OCI-LY3 (cell line): ENCODE data around the gene NMNAT1.

Source experiments
- H2AFZ ChIP-seq: fragments of 200-600, 300-600 bp; shearing (Covaris generic); 2 replicates; pipeline ENCODE4 v1.6.0; 2014; ENCODE audit warnings: antibody characterized with exemption, low read depth, low read length
- H3K27ac ChIP-seq: fragments of 200-600, 300-600 bp; sonication (generic); 2 replicates; pipeline ENCODE4 v1.5.1; 2014; ENCODE audit warnings: mild to moderate bottlenecking, low read length, moderate library complexity, mixed read lengths
- H3K27me3 ChIP-seq: fragments of 200-600, 300-600 bp; sonication (generic); 2 replicates; pipeline ENCODE4 v1.6.1; 2014; ENCODE audit warnings: low read depth, low read length, mixed read lengths
- H3K36me3 ChIP-seq: fragments of 200-600, 300-600 bp; sonication (generic); replicated peaks from 2 replicates; pipeline ENCODE3; 2014; ENCODE audit warnings: low read depth, low read length, mixed read lengths
- H3K4me1 ChIP-seq: fragments of 300-600, 200-600 bp; sonication (generic); 2 replicates; pipeline ENCODE4 v1.6.1; 2014; ENCODE audit warnings: low read length, mixed read lengths
- H3K4me2 ChIP-seq: fragments of 200-600, 300-600 bp; sonication (generic); 2 replicates; pipeline ENCODE4 v1.6.1; 2014; ENCODE audit warnings: low read length, mixed read lengths
- H3K4me3 ChIP-seq: fragments of 300-600, 200-600 bp; sonication (generic); 2 replicates; pipeline ENCODE4 v1.5.1; 2014; ENCODE audit warnings: antibody characterized with exemption, mild to moderate bottlenecking, low read length, moderate library complexity
- H3K79me2 ChIP-seq: fragments of 300-600, 200-600 bp; shearing (Covaris generic); 2 replicates; pipeline ENCODE4 v1.6.1; 2014; ENCODE audit warnings: mild to moderate bottlenecking, low read length, mixed read lengths
- H3K9ac ChIP-seq: fragments of 300-600, 200-600 bp; shearing (Covaris generic); 2 replicates; pipeline ENCODE4 v1.6.0; 2014; ENCODE audit warnings: mild to moderate bottlenecking, low read length, moderate library complexity
- H3K9me3 ChIP-seq: fragments of 200-600, 300-600 bp; shearing (Covaris generic); 2 replicates; pipeline ENCODE4 v1.6.1; 2014; ENCODE audit warnings: low read length, mixed read lengths; ENCODE audit not compliant: insufficient read depth
- H4K20me1 ChIP-seq: fragments of 200-600, 300-600 bp; sonication (generic); 2 replicates; pipeline ENCODE4 v1.6.1; 2016; ENCODE audit warnings: low read length, mixed read lengths; ENCODE audit not compliant: insufficient read depth
- CTCF ChIP-seq: fragments of 200-600, 300-600 bp; sonication (generic); IDR thresholded peaks from 2 replicates; pipeline ENCODE4 v1.5.1; 2014; ENCODE audit warnings: antibody characterized with exemption, low read length, low read depth
- EZH2phosphoT487 ChIP-seq: fragments of 200-600 bp; shearing (Covaris generic); IDR thresholded peaks from 2 replicates; pipeline ENCODE4 v1.6.1; 2018; ENCODE audit warnings: antibody characterized with exemption, mixed run types, low read depth

The NMNAT1 gene

GRCh38 chr1:9990944-9991343 is 47.7 kb downstream of the NMNAT1 start:
- no peak overlapping the region for H2AFZ ChIP-seq
- H3K36me3 ChIP-seq: no peaks in the 10 kb centered on the region
- H3K9me3 ChIP-seq: no peaks in the 10 kb centered on the region
- no peaks in the 10 kb centered on the region for H4K20me1 ChIP-seq
- no peaks in the 10 kb centered on the region for H3K79me2 ChIP-seq
- H3K4me3 ChIP-seq: no peak overlapping the region
- no peaks in the 10 kb centered on the region for H3K4me1 ChIP-seq
- H3K9ac ChIP-seq: no peak overlapping the region
- H3K27me3 ChIP-seq: peaks cover 6% of the 10 kb centered on the region; the same call in 1 of the 2 replicates
- no peak overlapping the region for H3K27ac ChIP-seq
- TF ChIP-seq CTCF (no peak), EZH2phosphoT487 (no peak)
- H3K4me2 ChIP-seq: no peak overlapping the region

GRCh38 chr1:9992910-9993309 is 49.6 kb downstream of the NMNAT1 start:
- Histone ChIP-seq H3K36me3 (no peaks in the 10 kb centered on the region), H3K79me2 (no peaks in the 10 kb centered on the region), H3K4me2 (no peak overlapping the region), H3K9ac (no peak overlapping the region), H3K27me3 (peaks cover 6% of the 10 kb centered on the region; the same call in 1 of the 2 replicates), H3K4me1 (no peaks in the 10 kb centered on the region), H3K9me3 (no peaks in the 10 kb centered on the region), H3K4me3 (no peak overlapping the region), H4K20me1 (no peaks in the 10 kb centered on the region), H3K27ac (no peak overlapping the region), H2AFZ (no peak overlapping the region)
- TF ChIP-seq CTCF (no peak), EZH2phosphoT487 (no peak)

DNA sequence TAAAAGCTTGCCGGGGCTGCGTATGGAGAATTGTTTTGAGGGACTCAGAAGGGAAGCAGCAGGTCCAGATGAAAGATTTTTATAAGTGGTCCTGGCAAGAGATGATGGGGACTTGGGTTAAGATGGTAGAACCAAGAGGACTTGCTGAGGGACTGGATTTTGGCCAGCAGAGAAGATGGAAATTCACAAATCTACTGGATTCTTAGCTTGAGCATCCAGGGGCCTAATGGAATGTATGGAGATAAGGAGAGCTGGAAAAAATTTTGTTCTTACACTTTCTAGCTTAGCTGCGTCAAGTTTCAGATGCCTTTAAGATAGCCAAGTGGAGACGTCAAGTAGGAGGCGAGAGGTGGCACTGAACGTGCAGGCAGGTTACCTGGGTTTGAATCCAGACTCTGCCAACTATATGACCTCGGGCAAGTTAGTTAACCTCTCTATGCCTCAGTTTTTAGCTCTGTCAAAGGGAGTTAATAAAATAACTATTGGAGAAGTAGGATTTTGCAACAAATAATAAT is 50.3 kb downstream of the NMNAT1 start:
- no peaks in the 10 kb centered on the region for H3K9me3 ChIP-seq
- H3K4me3 ChIP-seq: no peak overlapping the region
- no peak overlapping the region for H3K4me2 ChIP-seq
- no peaks in the 10 kb centered on the region for H3K4me1 ChIP-seq
- no peak overlapping the region for H3K9ac ChIP-seq
- H3K27me3 ChIP-seq: peaks cover 6% of the 10 kb centered on the region; the same call in 1 of the 2 replicates
- H3K36me3 ChIP-seq: no peaks in the 10 kb centered on the region
- TF ChIP-seq CTCF (no peak), EZH2phosphoT487 (no peak)
- H2AFZ ChIP-seq: no peak overlapping the region
- no peaks in the 10 kb centered on the region for H4K20me1 ChIP-seq
- H3K27ac ChIP-seq: no peak overlapping the region
- H3K79me2 ChIP-seq: no peaks in the 10 kb centered on the region

DNA sequence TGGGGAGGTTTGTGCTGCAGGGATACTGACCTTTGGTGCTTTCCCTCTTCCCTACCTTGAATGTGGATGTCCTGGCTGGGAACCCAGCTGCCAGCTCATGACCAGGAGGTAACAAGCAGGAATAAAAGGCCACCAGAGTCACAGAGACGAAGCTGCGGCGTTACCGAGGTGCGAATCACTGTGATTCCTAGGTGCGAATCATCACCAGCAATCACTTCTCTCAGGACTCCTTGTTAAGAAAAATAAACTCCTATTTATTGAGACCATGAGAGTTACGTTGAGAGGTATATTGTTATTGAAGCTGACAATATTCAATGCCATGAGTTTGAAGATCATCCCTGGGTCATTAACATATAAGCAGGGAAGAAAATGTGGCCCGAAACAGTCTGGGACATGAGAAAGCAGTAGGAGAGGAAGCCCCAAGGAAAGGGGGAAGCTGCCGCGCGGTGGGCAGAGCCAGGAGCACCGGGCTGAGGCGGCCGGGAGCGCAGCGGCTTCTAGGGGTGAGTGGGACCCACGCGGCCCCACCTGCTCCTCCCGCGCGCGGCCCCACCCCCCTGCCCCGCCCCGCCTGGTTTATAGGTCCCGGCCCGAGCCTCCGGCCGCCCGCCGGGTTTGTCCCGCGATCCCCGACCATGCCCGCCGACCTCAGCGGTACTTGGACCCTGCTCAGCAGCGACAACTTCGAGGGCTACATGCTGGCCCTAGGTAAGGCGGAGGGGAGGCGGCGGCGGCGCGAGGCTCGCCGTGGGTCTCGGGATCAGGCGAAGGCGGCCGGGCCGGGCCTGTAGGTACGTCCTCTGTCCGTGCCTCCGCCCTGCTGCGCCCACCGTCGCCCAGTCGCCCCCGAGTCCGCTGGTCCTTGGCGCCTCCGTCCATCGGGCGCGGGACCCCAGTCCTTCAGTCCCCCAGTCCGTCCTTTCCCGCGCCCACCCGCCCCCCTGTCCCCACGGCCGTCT is 53.6 kb downstream of the NMNAT1 start, which contains the start of gene RBP7:
TSS of gene RBP7 (plus strand) at position 605 of the 959 bp plus-strand sequence. CDS start at position 636, 31 bp downstream.
- H3K79me2 ChIP-seq: no peaks in the 10 kb centered on the region
- no peak within 1 kb of the TSS for H3K9ac ChIP-seq
- H3K27ac ChIP-seq: no peak within 1 kb of the TSS
- H3K27me3 ChIP-seq: no peaks in the 10 kb centered on the region
- H4K20me1 ChIP-seq: no peaks in the 10 kb centered on the region
- H3K4me3 ChIP-seq: no peak within 1 kb of the TSS
- no peaks in the 10 kb centered on the region for H3K9me3 ChIP-seq
- no peaks in the 10 kb centered on the region for H3K4me1 ChIP-seq
- H3K4me2 ChIP-seq: no peak within 1 kb of the TSS
- no peak for TF ChIP-seq CTCF
- TF ChIP-seq EZH2phosphoT487: no peak
- H2AFZ ChIP-seq: no peak within 1 kb of the TSS
- no peaks in the 10 kb centered on the region for H3K36me3 ChIP-seq
